Measurements from ENCODE around the gene MRFAP1L1. TPM values are rescaled to one million over a fixed set of nuclear protein-coding genes. Genes with fewer than 3 reads are reported as not detected.

MRFAP1L1 gene
- total and polyA plus RNA-seq, 9 of the 15 experiments (the other 6 are each of a cell fraction or from before 2014, with no cell fraction given): 37.6 to 111 (median 83.8) TPM

DNA sequence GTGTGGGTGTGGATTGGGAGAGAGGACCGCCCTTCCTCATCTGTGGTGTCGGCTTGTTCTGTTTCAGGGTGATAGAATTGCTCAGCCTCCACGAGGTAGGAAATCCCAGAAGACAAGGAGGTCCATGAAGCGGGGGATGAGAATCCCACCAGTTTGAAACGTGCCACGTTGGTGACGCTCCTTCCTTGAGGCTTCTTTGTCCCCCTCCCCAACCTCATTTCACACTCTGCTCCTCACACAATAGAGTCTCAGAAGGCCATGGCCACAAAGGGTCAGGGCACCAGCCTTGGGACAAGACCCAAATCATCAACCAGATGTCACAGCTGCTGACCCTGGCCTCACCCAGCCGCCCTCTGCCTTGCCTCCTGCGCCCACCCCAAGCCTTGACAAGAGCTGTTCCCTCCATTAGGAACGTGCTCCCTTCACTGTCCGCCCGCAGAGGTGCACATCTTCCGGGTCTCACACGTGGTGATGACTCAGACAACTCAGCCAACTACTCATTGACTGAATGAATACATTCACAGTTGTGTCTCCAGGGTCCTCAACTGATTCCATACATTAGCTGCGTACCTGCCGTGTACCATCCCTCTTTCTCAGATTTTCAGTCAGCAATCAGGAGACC is 24.6 kb upstream of the MRFAP1L1 start (continued):
- TF ChIP-seq NR2C2 (CRISPR knock-in tag; IDR thresholded peaks at IDR 0.05) (no peak), NR2C2 (tag; IDR thresholded peaks at IDR 0.05) (no peak; the same call in 1 of the 2 replicates), RFX1 (IDR thresholded peaks at IDR 0.05) (no peak), ZNF143 (CRISPR knock-in tag; IDR thresholded peaks at IDR 0.05) (no peak)

GRCh38 chr4:6733358-6734164 is 23.9 kb upstream of the MRFAP1L1 start:
- CTCF ChIA-PET (ENCODE audit: low intra/inter-chr PET ratio): no interaction called here
- no peak for TF ChIP-seq ZNF280A (IDR thresholded peaks at IDR 0.05; ENCODE audit: low read depth, partially characterized antibody)
- TF ChIP-seq MBD1 (CRISPR knock-in tag; IDR thresholded peaks at IDR 0.05): peak; percentile 79; the same call in 1 of the 2 replicates
- TF ChIP-seq, protein P1, sequence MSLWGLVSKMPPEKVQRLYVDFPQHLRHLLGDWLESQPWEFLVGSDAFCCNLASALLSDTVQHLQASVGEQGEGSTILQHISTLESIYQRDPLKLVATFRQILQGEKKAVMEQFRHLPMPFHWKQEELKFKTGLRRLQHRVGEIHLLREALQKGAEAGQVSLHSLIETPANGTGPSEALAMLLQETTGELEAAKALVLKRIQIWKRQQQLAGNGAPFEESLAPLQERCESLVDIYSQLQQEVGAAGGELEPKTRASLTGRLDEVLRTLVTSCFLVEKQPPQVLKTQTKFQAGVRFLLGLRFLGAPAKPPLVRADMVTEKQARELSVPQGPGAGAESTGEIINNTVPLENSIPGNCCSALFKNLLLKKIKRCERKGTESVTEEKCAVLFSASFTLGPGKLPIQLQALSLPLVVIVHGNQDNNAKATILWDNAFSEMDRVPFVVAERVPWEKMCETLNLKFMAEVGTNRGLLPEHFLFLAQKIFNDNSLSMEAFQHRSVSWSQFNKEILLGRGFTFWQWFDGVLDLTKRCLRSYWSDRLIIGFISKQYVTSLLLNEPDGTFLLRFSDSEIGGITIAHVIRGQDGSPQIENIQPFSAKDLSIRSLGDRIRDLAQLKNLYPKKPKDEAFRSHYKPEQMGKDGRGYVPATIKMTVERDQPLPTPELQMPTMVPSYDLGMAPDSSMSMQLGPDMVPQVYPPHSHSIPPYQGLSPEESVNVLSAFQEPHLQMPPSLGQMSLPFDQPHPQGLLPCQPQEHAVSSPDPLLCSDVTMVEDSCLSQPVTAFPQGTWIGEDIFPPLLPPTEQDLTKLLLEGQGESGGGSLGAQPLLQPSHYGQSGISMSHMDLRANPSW (CRISPR knock-in tag; IDR thresholded peaks at IDR 0.05): no peak
- TF ChIP-seq FOXM1 (IDR thresholded peaks at IDR 0.05; ENCODE audit: low read depth): no peak
- TF ChIP-seq FOXM1 (CRISPR knock-in tag; IDR thresholded peaks at IDR 0.05; ENCODE audit: low read depth): no peak
- TF ChIP-seq ZNF165 (CRISPR knock-in tag; IDR thresholded peaks at IDR 0.05; ENCODE audit: borderline replicate concordance): no peak
- no peak for TF ChIP-seq ZNF77 (CRISPR knock-in tag; IDR thresholded peaks at IDR 0.05)
- no peak for TF ChIP-seq ZNF324 (CRISPR knock-in tag; IDR thresholded peaks at IDR 0.05)
- no peak for TF ChIP-seq MXI1 (IDR thresholded peaks at IDR 0.05; ENCODE audit: low read depth, low read length)
- TF ChIP-seq NCOR1 (IDR thresholded peaks at IDR 0.05): peak; percentile 10; the same call in 1 of the 2 replicates

More at GRCh38 chr4:6733358-6734164, 23.9 kb upstream of the MRFAP1L1 start:
- Histone ChIP-seq H3K4me2 (ENCODE audit: insufficient read depth, low read length) (peak overlapping the region; percentile 58), H3K27ac (ENCODE audit: extremely low read depth, low read depth, low read length) (peak overlapping the region; percentile 93), H3K9me3 (replicated peaks; ENCODE audit: control insufficient read depth, insufficient read depth, low read depth, low read length) (no peaks in the 10 kb centered on the region), H4K20me1 (replicated peaks; ENCODE audit: control insufficient read depth, insufficient read depth, low read length) (no peaks in the 10 kb centered on the region), H3K36me3 (ENCODE audit: control insufficient read depth, insufficient read depth, low read length) (no peaks in the 10 kb centered on the region), H3K27me3 (ENCODE audit: control insufficient read depth in 2 of 2, insufficient read depth in 2 of 2, low read length in 2 of 2) (no peaks in the 10 kb centered on the region), H3K79me2 (ENCODE audit: control insufficient read depth, insufficient read depth, low read length) (no peaks in the 10 kb centered on the region), H3K9ac (ENCODE audit: insufficient read depth in 1 of 2, low read depth in 2 of 2, low read length in 2 of 2) (peak overlapping the region; percentile 82 to 87), H3K9me1 (ENCODE audit: control insufficient read depth, insufficient read depth, low read length) (peaks cover 4% of the 10 kb centered on the region), H3K4me3 (no peak overlapping the region), H3K4me1 (replicated peaks in 1 of 2; ENCODE audit: control insufficient read depth in 2 of 2, insufficient read depth in 2 of 2, low read length in 2 of 2) (peaks cover 47 to 53% of the 10 kb centered on the region in 2 experiments), H2AFZ (ENCODE audit: low read depth, low read length) (peak overlapping the region; percentile 87)
- in situ Hi-C loops (cut with MboI): no loop called here
- WGBS (ENCODE audit: insufficient coverage, low coverage, missing lambda C conversion rate): 74% methylated on average over 27 of the region's 27 CpGs
- POLR2A ChIA-PET: interaction anchor here (0.5 to 2.4 kb wide), 7 partner anchors 16 to 251 kb away, joined by 3 to 12 read pairs (median 4); partner anchors contain the start of gene MRFAP1L1
- no peak for FAIRE-seq
- intact Hi-C loops (cut with micrococcal nuclease): loop anchor here (5.0 kb wide), 1 partner anchor 254 kb away; no protein-coding TSS in a partner anchor
- peak in 2 of 4 experiments; percentile 49 to 58 for DNase-seq (ENCODE audit: extremely low read depth in 1 of 4, low spot score in 3 of 4)
- BruUV-seq (replicated peaks): no TSS peak
- ATAC-seq: 0 out of 3 replicates have a peak, but pooled peaks have one; percentile 1
